Activated CD4-positive, alpha-beta T cell treated with anti-CD3 and anti-CD28 coated beads for 4 hours (primary cell): ENCODE measurements around the gene SEMA5A.

Experiments used
- DNase-seq, 2 donors: peaks; one replicate each; pipeline ENCODE4 v3.0.0-alpha.2; 2020

SEMA5A gene

GRCh38 chr5:9194509-9194908 is 351.4 kb downstream of the SEMA5A start:
- no peak for DNase-seq

- no peak for DNase-seq
These were observed 353.6 kb downstream of the SEMA5A start for GRCh38 chr5:9192266-9192665.

GRCh38 chr5:9189681-9190080 is 356.2 kb downstream of the SEMA5A start:
- DNase-seq: no peak

GRCh38 chr5:9188956-9189355 is 356.9 kb downstream of the SEMA5A start:
- DNase-seq: no peak

GRCh38 chr5:9188131-9188530 is 357.7 kb downstream of the SEMA5A start:
- no peak for DNase-seq

GRCh38 chr5:9187614-9188013 is 358.3 kb downstream of the SEMA5A start:
- DNase-seq: no peak

- DNase-seq: no peak
These were observed 359.8 kb downstream of the SEMA5A start for GRCh38 chr5:9186069-9186468.

- no peak for DNase-seq
These were observed 361.9 kb downstream of the SEMA5A start for GRCh38 chr5:9183992-9184391.

- no peak for DNase-seq
These were observed 362.8 kb downstream of the SEMA5A start for GRCh38 chr5:9182899-9183695.

- DNase-seq: no peak
These were observed 369.2 kb downstream of the SEMA5A start for GRCh38 chr5:9176641-9177040.

- no peak for DNase-seq
These were observed 371.4 kb downstream of the SEMA5A start for GRCh38 chr5:9174446-9174845.

GRCh38 chr5:9173281-9174048 is 372.4 kb downstream of the SEMA5A start:
- no peak for DNase-seq

- DNase-seq: no peak
These were observed 375.8 kb downstream of the SEMA5A start for GRCh38 chr5:9170026-9170425.

GRCh38 chr5:9169557-9169902 is 376.3 kb downstream of the SEMA5A start:
- DNase-seq: no peak

- no peak for DNase-seq
These were observed 376.9 kb downstream of the SEMA5A start for GRCh38 chr5:9168791-9169556.

GRCh38 chr5:9166202-9167112 is 379.4 kb downstream of the SEMA5A start:
- DNase-seq: no peak

- DNase-seq: no peak
These were observed 380.3 kb downstream of the SEMA5A start for GRCh38 chr5:9165546-9165945.

GRCh38 chr5:9160747-9161146 is 385.1 kb downstream of the SEMA5A start:
- DNase-seq: no peak

- DNase-seq: no peak
These were observed 388.1 kb downstream of the SEMA5A start for GRCh38 chr5:9157811-9158210.

GRCh38 chr5:9157020-9157419 is 388.9 kb downstream of the SEMA5A start:
- DNase-seq: no peak

- no peak for DNase-seq
These were observed 389.6 kb downstream of the SEMA5A start for GRCh38 chr5:9156282-9156681.

GRCh38 chr5:9151684-9152427 is 394.0 kb downstream of the SEMA5A start:
- no peak for DNase-seq
